NCI-H526 (cell line): ENCODE results near the gene CACNA1S.

Source experiments
- DNase-seq, 2 experiments: peaks; one replicate each; lab custom pipeline; 2025; lab: John Stamatoyannopoulos, UW

Gene CACNA1S

GRCh38 chr1:201140235-201140940 lies 28.2 kb upstream of the CACNA1S start:
- DNase-seq, result peak in 1 of 2 experiments; percentile 4

- no peak for DNase-seq
Measured at GRCh38 chr1:201139756-201140155, 27.5 kb upstream of the CACNA1S start.

- no peak for DNase-seq
Measured at GRCh38 chr1:201139306-201139705, 27.1 kb upstream of the CACNA1S start.

- no peak for DNase-seq
Measured at GRCh38 chr1:201138311-201138840, 26.1 kb upstream of the CACNA1S start.

GRCh38 chr1:201137579-201138310 lies 25.5 kb upstream of the CACNA1S start:
- no peak for DNase-seq

- no peak for DNase-seq
Measured at GRCh38 chr1:201137024-201137392, 24.8 kb upstream of the CACNA1S start.

- DNase-seq, result no peak
Measured at GRCh38 chr1:201136355-201137023, 24.3 kb upstream of the CACNA1S start.

- no peak for DNase-seq
Measured at GRCh38 chr1:201134405-201134804, 22.2 kb upstream of the CACNA1S start.

GRCh38 chr1:201131398-201131797 lies 19.2 kb upstream of the CACNA1S start:
- no peak for DNase-seq

- no peak for DNase-seq
Measured at GRCh38 chr1:201128962-201129361, 16.7 kb upstream of the CACNA1S start.

- no peak for DNase-seq
Measured at GRCh38 chr1:201128476-201128875, 16.2 kb upstream of the CACNA1S start.

- DNase-seq, result no peak
Measured at GRCh38 chr1:201127755-201128455, 15.7 kb upstream of the CACNA1S start.

GRCh38 chr1:201126832-201127754 lies 14.9 kb upstream of the CACNA1S start, which contains the start of gene ASCL5:
ASCL5 (minus strand) TSS chr1:201127184; CDS start chr1:201115372, 11,812 bp downstream.
- DNase-seq, result no peak

- DNase-seq, result no peak
Measured at GRCh38 chr1:201126463-201126831, 14.2 kb upstream of the CACNA1S start.

GRCh38 chr1:201125800-201126199 lies 13.6 kb upstream of the CACNA1S start:
- no peak for DNase-seq

- DNase-seq, result no peak
Measured at GRCh38 chr1:201125019-201125418, 12.8 kb upstream of the CACNA1S start.

- no peak for DNase-seq
Measured at GRCh38 chr1:201123866-201124265, 11.6 kb upstream of the CACNA1S start.

GRCh38 chr1:201122321-201122957 lies 10.2 kb upstream of the CACNA1S start:
- no peak for DNase-seq

- DNase-seq, result peak in 1 of 2 experiments; percentile 63
Measured at GRCh38 chr1:201119206-201120197, 7.3 kb upstream of the CACNA1S start.
